ENCODE data around the gene KRT76.

- TF ChIP-seq SP1 (IDR thresholded peaks at IDR 0.05; ENCODE audit: low read depth) (no peak), CTCF (IDR thresholded peaks at IDR 0.05 in 2 of 3, conservative IDR thresholded peaks at IDR 0.05 in 1 of 3; ENCODE audit: borderline replicate concordance in 1 of 3, insufficient read depth in 1 of 3, low read depth in 2 of 3, low read length in 2 of 3) (no peak)
Observed at GRCh38 chr12:52742822-52743457, 34.2 kb downstream of the KRT76 start.
